ENCODE data around the gene MTMR4. TPM values are rescaled to one million over a fixed set of nuclear protein-coding genes. Genes with fewer than 3 reads are reported as not detected.
A peak's percentile ranks its signal among the peaks of the same experiment; 100 is the strongest.
"Not testable (repeated sequence)": the region's sequence is repeated elsewhere in the genome, so short reads cannot be mapped to it uniquely, and the experiment has no call there.

The MTMR4 gene
- 10 to 100 TPM; 69.2 to 77.9 TPM for total RNA-seq

DNA sequence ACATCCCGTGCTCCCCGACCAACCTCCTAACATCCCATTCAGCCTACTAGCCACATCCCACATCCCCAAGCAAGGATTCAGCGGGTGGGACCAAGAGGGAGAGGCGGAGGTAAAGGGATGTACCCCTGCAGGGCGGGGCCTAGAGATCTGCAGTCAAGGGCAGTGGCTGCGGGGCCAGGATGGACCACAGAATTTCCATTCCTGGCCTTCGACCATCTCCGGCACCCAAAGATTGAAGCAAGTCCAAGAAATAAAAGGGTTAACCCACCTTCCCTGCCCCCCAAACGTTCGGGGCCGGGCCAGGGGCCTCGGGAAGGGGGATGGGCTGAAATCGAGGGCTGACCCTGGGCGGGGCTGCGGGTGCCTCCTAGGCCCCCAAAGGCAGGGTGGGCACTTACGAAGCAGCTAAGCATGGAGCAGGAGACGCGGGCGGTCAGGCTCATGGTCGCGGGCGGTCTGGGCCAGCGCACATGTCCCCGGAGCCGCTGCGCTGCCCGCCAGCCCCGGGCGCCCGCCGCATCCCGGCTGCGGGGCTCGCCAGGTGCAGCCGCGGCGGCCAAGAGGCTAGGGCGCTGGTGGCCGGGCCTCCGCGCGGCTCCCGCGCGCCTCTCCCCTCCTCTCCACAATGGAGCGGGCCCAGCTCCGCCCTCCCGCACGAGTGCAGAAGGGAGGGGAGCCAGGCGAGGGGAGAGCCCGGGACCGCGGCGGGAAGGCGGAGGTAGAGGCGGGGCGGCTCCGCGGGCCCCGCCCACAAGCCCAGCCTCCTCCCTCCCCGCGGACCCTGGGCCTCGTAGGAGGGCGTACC lies at the start of gene MTMR4:
Gene MTMR4 (minus strand): TSS at position 674 of the 805 bp plus-strand sequence. CDS start 231 bp downstream, at position 443.
- DNase-seq (peak; percentile 88), ATAC-seq (peak; percentile 14)
- intact Hi-C loops (cut with DNase I, micrococcal nuclease): loop anchor here (2.0 to 10.0 kb wide), 2 partner anchors 181 to 429 kb away; partner anchors contain the start of genes RAD51C (in 1 of the 2) and TEX14 (in 1 of the 2)
- POLR2A ChIA-PET: interaction anchor here (3.4 kb wide), 1 partner anchor 117 kb away, joined by 30 read pairs; no protein-coding TSS in a partner anchor
- H3K9me3 Mint-ChIP-seq (ENCODE audit: low read depth): no peaks in the 10 kb centered on the region
- CTCF ChIA-PET: interaction anchor here (0.6 to 1.9 kb wide), 10 partner anchors 14 to 491 kb away, joined by 3 to 6 read pairs (median 4); partner anchors contain the start of gene HSF5
- no peaks in the 10 kb centered on the region for H3K27me3 Mint-ChIP-seq
- peak within 1 kb of the TSS; percentile 78 for H3K27ac Mint-ChIP-seq
- peak within 1 kb of the TSS; percentile 86 for H3K4me3 Mint-ChIP-seq
- peaks cover 34% of the 10 kb centered on the region for H3K36me3 Mint-ChIP-seq (ENCODE audit: low read depth)
- H3K4me1 Mint-ChIP-seq: peaks cover 36% of the 10 kb centered on the region

DNA sequence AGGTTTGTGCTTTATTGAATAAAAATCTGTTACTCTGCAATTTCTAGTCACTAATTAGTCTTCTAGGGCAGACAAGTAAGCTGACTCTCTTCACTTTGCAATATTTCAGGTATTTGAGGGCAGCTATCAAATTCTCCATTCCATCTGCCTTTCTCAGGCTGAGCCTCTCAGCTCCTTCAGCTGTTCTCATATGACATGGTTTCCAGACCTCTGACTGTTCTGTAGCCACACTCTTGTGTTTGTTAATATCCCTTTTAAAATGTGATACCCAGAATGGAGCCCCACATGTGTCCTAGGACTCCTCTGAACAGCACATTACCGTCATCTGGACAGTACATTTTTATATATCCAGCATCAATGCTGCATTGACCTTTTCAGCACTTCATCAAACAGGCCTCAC lies 46.1 kb upstream of the MTMR4 start:
- H3K4me1 Mint-ChIP-seq: peaks cover 10% of the 10 kb centered on the region
- no peak overlapping the region for H3K27ac Mint-ChIP-seq
- POLR2A ChIA-PET: no interaction called here
- no peaks in the 10 kb centered on the region for H3K36me3 Mint-ChIP-seq (ENCODE audit: low read depth)
- ATAC-seq: no peak
- no peaks in the 10 kb centered on the region for H3K9me3 Mint-ChIP-seq (ENCODE audit: low read depth)
- peaks cover 2% of the 10 kb centered on the region for H3K27me3 Mint-ChIP-seq
- intact Hi-C loops (cut with DNase I, micrococcal nuclease): no loop called here
- no peak for DNase-seq
- CTCF ChIA-PET: interaction anchor here (0.8 to 1.2 kb wide), 3 partner anchors 8 to 223 kb away, joined by 3 read pairs; no protein-coding TSS in a partner anchor
- H3K4me3 Mint-ChIP-seq: no peak overlapping the region

DNA sequence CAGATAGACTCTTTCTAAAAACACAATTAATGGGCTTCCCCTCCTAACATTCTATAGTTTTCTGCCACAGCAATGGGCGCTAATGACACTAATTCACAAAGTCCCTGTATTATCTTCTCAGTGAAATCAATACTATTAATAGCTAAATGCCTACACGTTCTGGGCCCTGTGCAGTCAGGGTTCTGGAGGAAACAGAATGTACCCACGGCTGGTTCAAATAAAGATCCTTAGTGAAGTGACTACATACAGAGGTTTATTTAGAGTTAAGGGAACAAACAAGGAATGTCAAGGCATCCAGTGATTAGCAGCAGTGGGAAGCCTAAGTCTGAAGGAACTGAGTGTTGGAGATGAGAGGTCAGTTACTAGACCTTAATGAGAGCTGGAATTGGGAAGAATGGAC lies 43.5 kb upstream of the MTMR4 start:
- POLR2A ChIA-PET: no interaction called here
- H3K27me3 Mint-ChIP-seq: no peaks in the 10 kb centered on the region
- DNase-seq (no peak), ATAC-seq (no peak)
- peaks cover 6% of the 10 kb centered on the region for H3K4me1 Mint-ChIP-seq
- H3K27ac Mint-ChIP-seq: no peak overlapping the region
- no peak overlapping the region for H3K4me3 Mint-ChIP-seq
- H3K9me3 Mint-ChIP-seq (ENCODE audit: low read depth): no peaks in the 10 kb centered on the region
- no peaks in the 10 kb centered on the region for H3K36me3 Mint-ChIP-seq (ENCODE audit: low read depth)
- intact Hi-C loops (cut with DNase I, micrococcal nuclease): no loop called here
- CTCF ChIA-PET: interaction anchor here (1.3 kb wide), 1 partner anchor 11 kb away, joined by 3 read pairs; no protein-coding TSS in a partner anchor

DNA sequence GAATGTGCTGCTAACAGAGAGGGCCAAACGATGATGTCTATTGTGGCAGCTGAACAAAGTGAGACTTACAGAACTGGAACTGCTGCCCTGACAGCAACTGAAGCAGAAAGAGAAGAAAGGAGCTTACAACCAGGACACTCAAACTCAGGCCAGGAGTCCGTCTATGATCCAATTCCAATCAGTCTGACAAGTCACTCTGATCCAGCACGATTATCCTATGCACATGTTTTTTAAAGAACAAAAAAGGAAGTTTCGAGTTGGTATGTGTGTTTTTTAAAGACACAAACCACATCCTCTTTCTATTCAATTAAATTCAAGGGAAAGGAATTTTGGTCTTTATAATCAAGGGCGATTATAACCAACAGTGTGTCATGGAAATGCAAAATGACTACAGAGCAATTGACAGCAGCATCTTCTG lies 42.4 kb upstream of the MTMR4 start:
- ChIA-PET CTCF (interaction anchor here (0.6 kb wide), 1 partner anchor 143 kb away, joined by 3 read pairs; no protein-coding TSS in a partner anchor), POLR2A (interaction anchor here (0.8 kb wide), 1 partner anchor 60 kb away, joined by 9 read pairs; no protein-coding TSS in a partner anchor)
- no peak for DNase-seq
- no peak for ATAC-seq
- no peaks in the 10 kb centered on the region for H3K9me3 Mint-ChIP-seq (ENCODE audit: low read depth)
- H3K27me3 Mint-ChIP-seq: no peaks in the 10 kb centered on the region
- intact Hi-C loops (cut with DNase I, micrococcal nuclease): no loop called here
- H3K4me3 Mint-ChIP-seq: no peak overlapping the region
- peaks cover 6% of the 10 kb centered on the region for H3K4me1 Mint-ChIP-seq
- H3K27ac Mint-ChIP-seq: no peak overlapping the region
- H3K36me3 Mint-ChIP-seq (ENCODE audit: low read depth): no peaks in the 10 kb centered on the region

DNA sequence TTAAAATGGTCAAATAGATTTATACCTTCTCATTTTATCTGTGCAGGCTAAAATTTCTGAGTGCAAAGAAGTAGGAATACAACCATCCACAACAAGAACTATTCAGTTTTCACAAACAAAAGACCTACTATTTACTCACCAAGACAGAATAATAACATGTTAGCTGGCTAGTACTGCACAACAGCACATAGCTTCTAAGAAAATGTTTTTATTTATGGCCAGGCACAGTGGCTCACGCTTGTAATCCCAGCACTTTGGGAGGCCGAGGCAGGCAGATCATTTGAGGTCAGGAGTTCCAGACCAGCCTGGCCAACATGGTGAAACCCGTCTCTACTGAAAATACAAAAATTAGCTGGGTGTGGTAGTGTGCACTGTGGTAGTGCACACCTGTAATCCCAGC lies 40.7 kb upstream of the MTMR4 start:
- H3K36me3 Mint-ChIP-seq (ENCODE audit: low read depth); CTCF ChIA-PET; intact Hi-C loops (cut with DNase I, micrococcal nuclease); POLR2A ChIA-PET; DNase-seq; H3K4me3 Mint-ChIP-seq; H3K4me1 Mint-ChIP-seq; H3K27me3 Mint-ChIP-seq; ATAC-seq; H3K9me3 Mint-ChIP-seq (ENCODE audit: low read depth); H3K27ac Mint-ChIP-seq: not testable (repeated sequence)

DNA sequence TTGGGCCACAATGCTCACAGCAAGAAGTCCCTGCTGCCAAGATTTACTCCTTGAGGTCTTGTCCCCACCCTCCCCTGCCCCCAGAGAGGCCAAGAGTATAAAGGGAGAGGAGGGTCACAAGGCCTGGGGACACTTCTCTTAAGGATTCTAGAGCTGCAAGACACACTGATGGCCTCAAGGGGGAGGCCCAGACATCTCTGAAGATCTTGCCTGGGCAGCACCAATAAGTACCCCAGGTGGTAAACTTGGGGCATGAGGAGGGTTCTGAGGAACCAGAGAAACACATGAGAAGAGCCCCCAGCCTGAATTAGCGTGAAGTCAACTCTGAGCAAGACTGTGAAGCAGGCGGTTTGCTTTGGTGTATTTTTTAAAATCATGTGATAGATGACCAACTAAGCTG lies 26.8 kb upstream of the MTMR4 start:
- POLR2A ChIA-PET: interaction anchor here (1.1 kb wide), 1 partner anchor 25 kb away, joined by 6 read pairs; no protein-coding TSS in a partner anchor
- H3K27me3 Mint-ChIP-seq: no peaks in the 10 kb centered on the region
- H3K4me3 Mint-ChIP-seq: no peak overlapping the region
- CTCF ChIA-PET: interaction anchor here (0.7 to 1.8 kb wide), 5 partner anchors 9 to 920 kb away, joined by 3 to 5 read pairs (median 3); no protein-coding TSS in a partner anchor
- H3K4me1 Mint-ChIP-seq: no peaks in the 10 kb centered on the region
- no peak for DNase-seq
- intact Hi-C loops (cut with DNase I, micrococcal nuclease): no loop called here
- no peaks in the 10 kb centered on the region for H3K9me3 Mint-ChIP-seq (ENCODE audit: low read depth)
- no peaks in the 10 kb centered on the region for H3K36me3 Mint-ChIP-seq (ENCODE audit: low read depth)
- no peak overlapping the region for H3K27ac Mint-ChIP-seq
- peak; percentile 58 for ATAC-seq

DNA sequence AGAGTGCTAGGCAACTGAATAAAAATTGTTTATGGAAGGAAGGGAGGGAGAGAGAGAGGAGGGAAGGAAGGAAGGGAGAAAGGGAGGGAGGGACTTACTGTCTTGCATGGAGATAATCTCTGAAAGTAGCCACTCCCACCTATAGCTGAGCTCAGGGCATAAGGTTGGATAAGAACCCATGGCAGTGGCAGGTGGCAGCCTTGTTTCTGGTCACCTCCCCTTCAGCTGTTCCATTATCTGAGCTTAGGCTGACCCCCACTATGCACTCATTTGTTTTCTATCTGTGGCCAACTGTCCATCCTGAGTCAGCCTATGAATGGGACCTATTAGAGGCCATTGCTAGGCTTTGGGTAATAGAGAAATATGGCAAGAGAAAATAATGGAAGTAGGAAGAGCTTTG lies 25.3 kb upstream of the MTMR4 start:
- no peak for DNase-seq
- CTCF ChIA-PET: interaction anchor here (0.6 to 1.6 kb wide), 4 partner anchors 11 to 412 kb away, joined by 3 to 5 read pairs (median 3); no protein-coding TSS in a partner anchor
- Mint-ChIP-seq H3K27me3 (peaks cover 8% of the 10 kb centered on the region), H3K36me3 (ENCODE audit: low read depth) (no peaks in the 10 kb centered on the region), H3K4me1 (no peaks in the 10 kb centered on the region), H3K4me3 (no peak overlapping the region), H3K9me3 (ENCODE audit: low read depth) (no peaks in the 10 kb centered on the region), H3K27ac (no peak overlapping the region)
- intact Hi-C loops (cut with DNase I, micrococcal nuclease): no loop called here
- ATAC-seq: no peak
- POLR2A ChIA-PET: no interaction called here

DNA sequence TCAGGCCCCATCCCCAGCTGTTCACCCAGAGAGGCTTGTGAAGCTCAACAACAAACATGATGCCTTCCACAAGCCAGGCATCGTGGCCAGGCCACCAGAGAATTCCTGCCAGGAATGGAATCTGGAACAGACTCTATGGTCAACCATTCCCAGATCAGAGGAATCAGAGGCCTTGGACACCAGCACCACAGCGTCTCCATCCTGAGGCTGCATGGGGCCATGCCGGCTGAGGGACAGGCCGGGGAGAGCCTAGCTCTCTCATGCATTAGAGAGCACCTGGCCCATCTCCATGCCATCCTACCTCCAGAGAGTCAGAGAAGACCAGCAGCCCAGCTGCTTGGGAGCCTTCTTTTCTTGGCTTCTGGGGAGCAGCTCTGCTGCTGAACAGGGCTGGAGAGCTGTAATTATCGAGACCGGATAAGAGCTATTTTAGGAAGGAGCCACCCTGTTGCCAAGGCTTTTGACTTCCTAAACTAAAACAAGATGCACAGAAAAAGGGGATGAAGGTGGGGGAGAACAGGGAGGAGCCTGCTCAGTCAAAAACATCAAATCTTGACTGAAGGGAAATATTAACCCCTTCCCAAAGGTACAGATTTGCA lies 24.5 kb upstream of the MTMR4 start:
- Mint-ChIP-seq H3K4me1 (no peaks in the 10 kb centered on the region), H3K9me3 (ENCODE audit: low read depth) (no peaks in the 10 kb centered on the region), H3K27ac (no peak overlapping the region), H3K36me3 (ENCODE audit: low read depth) (no peaks in the 10 kb centered on the region), H3K27me3 (peaks cover 12% of the 10 kb centered on the region), H3K4me3 (no peak overlapping the region)
- ChIA-PET POLR2A (no interaction called here), CTCF (interaction anchor here (0.6 to 1.4 kb wide), 4 partner anchors 10 to 19 kb away, joined by 3 to 5 read pairs (median 4); no protein-coding TSS in a partner anchor)
- ATAC-seq (no peak), DNase-seq (no peak)
- intact Hi-C loops (cut with DNase I, micrococcal nuclease): no loop called here

DNA sequence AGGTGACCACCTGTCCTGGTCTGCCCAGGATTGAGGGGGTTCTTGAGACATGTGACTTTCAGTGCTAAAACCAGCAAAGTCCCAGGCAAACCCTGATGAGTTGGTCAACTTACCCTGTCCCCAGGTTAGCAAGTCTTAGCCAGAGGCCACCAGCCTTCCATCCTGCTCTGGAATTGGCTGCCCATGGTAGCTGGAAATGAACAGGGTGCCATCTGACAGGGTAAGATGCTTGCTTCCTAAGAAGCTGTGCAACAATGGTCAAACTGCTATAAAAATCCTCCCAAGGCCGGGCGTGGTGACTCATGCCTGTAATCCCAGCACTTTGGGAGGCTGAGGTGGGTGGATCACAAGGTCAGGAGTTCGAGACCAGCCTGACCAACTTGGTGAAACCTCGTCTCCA lies 22.8 kb upstream of the MTMR4 start:
- intact Hi-C loops (cut with DNase I, micrococcal nuclease): no loop called here
- no peak for ATAC-seq

DNA sequence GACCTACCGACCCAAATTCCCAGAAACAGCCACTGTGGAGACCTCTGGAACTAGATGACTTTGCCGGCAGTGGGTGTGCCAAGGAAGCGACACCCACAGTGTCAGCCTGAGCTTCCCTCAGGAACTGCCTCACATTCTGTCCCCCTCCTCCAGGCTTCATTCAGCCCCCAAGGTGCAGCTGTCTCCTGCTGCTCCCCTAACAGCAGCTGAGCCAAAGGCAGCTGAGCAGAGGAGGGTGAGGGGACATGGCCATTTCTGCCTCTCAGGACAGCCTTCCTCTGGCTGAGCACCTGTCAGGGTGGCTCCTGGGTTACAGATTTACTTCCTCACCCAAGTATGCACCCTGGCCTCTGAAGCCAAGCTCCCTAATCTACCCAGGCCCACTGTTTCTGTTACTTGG lies 22.1 kb upstream of the MTMR4 start:
- no peak for ATAC-seq
- intact Hi-C loops (cut with DNase I, micrococcal nuclease): no loop called here
- Mint-ChIP-seq H3K9me3 (ENCODE audit: low read depth) (no peaks in the 10 kb centered on the region), H3K4me3 (no peak overlapping the region), H3K27ac (no peak overlapping the region), H3K4me1 (no peaks in the 10 kb centered on the region), H3K27me3 (peaks cover 19% of the 10 kb centered on the region), H3K36me3 (ENCODE audit: low read depth) (no peaks in the 10 kb centered on the region)
- CTCF ChIA-PET: interaction anchor here (0.6 to 1.1 kb wide), 2 partner anchors 18 to 32 kb away, joined by 3 to 4 read pairs; no protein-coding TSS in a partner anchor
- POLR2A ChIA-PET: interaction anchor here (1.3 kb wide), 1 partner anchor 94 kb away, joined by 5 read pairs; no protein-coding TSS in a partner anchor
- no peak for DNase-seq

More for the DNA sequence above, 22.8 kb upstream of the MTMR4 start:
- Mint-ChIP-seq H3K27ac (no peak overlapping the region), H3K9me3 (ENCODE audit: low read depth) (no peaks in the 10 kb centered on the region), H3K4me3 (no peak overlapping the region), H3K36me3 (ENCODE audit: low read depth) (no peaks in the 10 kb centered on the region), H3K27me3 (peaks cover 19% of the 10 kb centered on the region), H3K4me1 (no peaks in the 10 kb centered on the region)
- DNase-seq: no peak
- ChIA-PET CTCF (interaction anchor here (0.6 to 1.4 kb wide), 2 partner anchors 15 to 220 kb away, joined by 3 to 5 read pairs; no protein-coding TSS in a partner anchor), POLR2A (interaction anchor here (1.3 kb wide), 1 partner anchor 94 kb away, joined by 5 read pairs; no protein-coding TSS in a partner anchor)

DNA sequence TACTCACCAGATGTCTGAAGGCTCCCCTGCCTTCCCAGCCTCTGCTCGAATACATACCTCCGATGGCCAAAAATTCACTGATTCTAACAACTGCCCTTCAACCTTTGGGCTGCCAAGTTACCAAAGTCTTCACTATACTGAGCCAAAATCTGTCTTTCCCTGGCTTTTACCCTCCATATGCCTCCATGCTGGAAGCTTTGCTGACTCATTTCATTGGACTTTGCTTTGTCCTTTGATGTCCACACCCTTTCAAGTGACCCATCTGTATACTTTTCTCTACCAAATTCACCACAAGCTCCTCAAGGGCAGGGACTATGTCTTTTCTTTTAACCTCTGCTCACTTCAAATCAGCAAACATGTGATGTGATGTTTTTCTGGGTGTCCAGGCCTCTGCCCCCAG lies 21.0 kb upstream of the MTMR4 start:
- H3K36me3 Mint-ChIP-seq (ENCODE audit: low read depth): no peaks in the 10 kb centered on the region
- H3K4me3 Mint-ChIP-seq: no peak overlapping the region
- intact Hi-C loops (cut with DNase I, micrococcal nuclease): no loop called here
- H3K9me3 Mint-ChIP-seq (ENCODE audit: low read depth): no peaks in the 10 kb centered on the region
- POLR2A ChIA-PET: no interaction called here
- no peaks in the 10 kb centered on the region for H3K4me1 Mint-ChIP-seq
- DNase-seq: no peak
- H3K27ac Mint-ChIP-seq: no peak overlapping the region
- CTCF ChIA-PET: no interaction called here
- H3K27me3 Mint-ChIP-seq: peaks cover 19% of the 10 kb centered on the region
- ATAC-seq: no peak

All from activated CD4-positive, alpha-beta T cell treated with anti-CD3 and anti-CD28 coated beads for 36 hours (primary cell).